ENCODE results near the gene SPNS2. TPM values are rescaled to one million over a fixed set of nuclear protein-coding genes. Genes with fewer than 3 reads are reported as not detected.

Gene SPNS2
- total RNA-seq, 1 experiment from 2014 or later, result 1.9 TPM

- Histone ChIP-seq H3K27ac (ENCODE audit: low read length) (no peak overlapping the region), H3K9me3 (ENCODE audit: control insufficient read depth, insufficient read depth, low read depth, low read length) (no peaks in the 10 kb centered on the region), H3K36me3 (ENCODE audit: control insufficient read depth, insufficient read depth, low read length) (peaks cover 2% of the 10 kb centered on the region), H3K4me3 (ENCODE audit: low read depth in 2 of 2, low read length in 2 of 2) (no peak overlapping the region), H3K4me1 (ENCODE audit: control insufficient read depth, insufficient read depth, low read length) (peaks cover 15% of the 10 kb centered on the region), H3K27me3 (ENCODE audit: control insufficient read depth, insufficient read depth, low read length) (no peaks in the 10 kb centered on the region)
- POLR2A ChIA-PET, result no interaction called here
- no TSS peak for BruUV-seq (replicated peaks)
- intact Hi-C loops (cut with micrococcal nuclease; ENCODE audit: unreplicated experiment) (no loop called here), in situ Hi-C loops (cut with HindIII; ENCODE audit: low pct_unique_long_range_greater_than_20kb, low sequenced_read_pairs) (no loop called here)
- CTCF ChIA-PET, result no interaction called here
- TF ChIP-seq SIN3A (IDR thresholded peaks at IDR 0.05; ENCODE audit: borderline replicate concordance, insufficient read depth, low read depth, low read length) (no peak), TCF7L2 (IDR thresholded peaks at IDR 0.05; ENCODE audit: low read depth, low read length) (no peak), REST (IDR thresholded peaks at IDR 0.05; ENCODE audit: insufficient read depth in 1 of 2, low read depth in 2 of 2, low read length in 1 of 2) (no peak), CTCF (IDR thresholded peaks at IDR 0.05) (no peak), POLR2AphosphoS5 (IDR thresholded peaks at IDR 0.05; ENCODE audit: low read depth, low read length) (no peak)
- DNase-seq (ENCODE audit: low read depth, low spot score), result no peak
- no peak for ATAC-seq
These were observed 53.3 kb downstream of the SPNS2 start for GRCh38 chr17:4551796-4552525.

GRCh38 chr17:4553669-4554068, 55.0 kb downstream of the SPNS2 start:
- BruUV-seq (replicated peaks), result no TSS peak
- intact Hi-C loops (cut with micrococcal nuclease; ENCODE audit: unreplicated experiment), result no loop called here
- H3K4me1 ChIP-seq (ENCODE audit: control insufficient read depth, insufficient read depth, low read length), result peaks cover 15% of the 10 kb centered on the region
- H3K27me3 ChIP-seq (ENCODE audit: control insufficient read depth, insufficient read depth, low read length), result no peaks in the 10 kb centered on the region
- ChIA-PET POLR2A (interaction anchor here (1.0 kb wide), 1 partner anchor 17 kb away, joined by 3 read pairs; no protein-coding TSS in a partner anchor), CTCF (interaction anchor here (1.2 kb wide), 1 partner anchor 13 kb away, joined by 5 read pairs; no protein-coding TSS in a partner anchor)
- peaks cover 2% of the 10 kb centered on the region for H3K36me3 ChIP-seq (ENCODE audit: control insufficient read depth, insufficient read depth, low read length)
- H3K27ac ChIP-seq (ENCODE audit: low read length), result peak overlapping the region; percentile 94
- TF ChIP-seq CTCF (IDR thresholded peaks at IDR 0.05) (no peak), REST (IDR thresholded peaks at IDR 0.05; ENCODE audit: insufficient read depth in 1 of 2, low read depth in 2 of 2, low read length in 1 of 2) (no peak), TCF7L2 (IDR thresholded peaks at IDR 0.05; ENCODE audit: low read depth, low read length) (no peak)
- H3K9me3 ChIP-seq (ENCODE audit: control insufficient read depth, insufficient read depth, low read depth, low read length), result no peaks in the 10 kb centered on the region
- in situ Hi-C loops (cut with HindIII; ENCODE audit: low pct_unique_long_range_greater_than_20kb, low sequenced_read_pairs), result no loop called here
- ATAC-seq, result no peak
- no peak for DNase-seq (ENCODE audit: low read depth, low spot score)
- H3K4me3 ChIP-seq (ENCODE audit: low read depth in 2 of 2, low read length in 2 of 2), result peak overlapping the region; percentile 84 to 95

Data from Panc1 (cell line).